Liver (tissue), 9 donors: Measurements from ENCODE around the gene PTPRN2. TPM values are rescaled to one million over a fixed set of nuclear protein-coding genes. Genes with fewer than 3 reads are reported as not detected.
A peak's percentile ranks its signal among the peaks of the same experiment; 100 is the strongest.

ENCODE experiments used
- DNase-seq: peaks from one replicate; pipeline ENCODE4 v3.0.0-alpha.2; 2017; ENCODE audit warnings: low spot score
- H3K27ac ChIP-seq, 2 donors: one replicate each; pipeline ENCODE4 v1.7.0; 2013; ENCODE audit warnings: inconsistent platforms in 2 of 2, low read length in 2 of 2, control low read depth in 1 of 2, low read depth in 1 of 2, mild to moderate bottlenecking in 1 of 2
- H3K27me3 ChIP-seq, 4 donors: one replicate each; pipeline versions ENCODE4 v1.6.1 to v1.7.0; 2013; ENCODE audit warnings: low read length in 3 of 4, inconsistent platforms in 1 of 4, mild to moderate bottlenecking in 1 of 4, moderate library complexity in 1 of 4; ENCODE audit not compliant: control insufficient read depth in 4 of 4, insufficient read depth in 4 of 4
- H3K36me3 ChIP-seq, 4 donors: one replicate each; pipeline versions ENCODE4 v1.6.1 to v1.7.0; 2013; ENCODE audit warnings: low read length in 3 of 4, mild to moderate bottlenecking in 3 of 4, low read depth in 1 of 4, moderate library complexity in 1 of 4; ENCODE audit not compliant: control insufficient read depth in 4 of 4, insufficient read depth in 3 of 4
- H3K4me1 ChIP-seq, 4 donors: one replicate each; pipeline versions ENCODE4 v1.6.1 to v1.7.0; 2013; ENCODE audit warnings: low read length in 3 of 4, mild to moderate bottlenecking in 3 of 4, moderate library complexity in 1 of 4; ENCODE audit not compliant: control insufficient read depth in 4 of 4, insufficient read depth in 4 of 4
- H3K4me3 ChIP-seq, 3 donors: one replicate each; pipeline versions ENCODE4 v1.6.1 to v1.7.0; 2013; ENCODE audit warnings: low read length in 3 of 3, control low read depth in 1 of 3, low read depth in 1 of 3, mild to moderate bottlenecking in 1 of 3
- H3K9ac ChIP-seq, 2 donors: one replicate each; pipeline ENCODE4 v1.7.0; 2013; ENCODE audit warnings: low read length in 2 of 2, mild to moderate bottlenecking in 2 of 2, moderate library complexity in 2 of 2, control low read depth in 1 of 2, low read depth in 1 of 2
- H3K9me3 ChIP-seq, 4 donors: one replicate each; pipeline versions ENCODE4 v1.6.1 to v1.7.0; 2013; ENCODE audit warnings: low read length in 3 of 4; ENCODE audit not compliant: control insufficient read depth in 4 of 4
- CTCF ChIP-seq: fragments of 150-350 bp; IDR thresholded peaks from 2 replicates; pipeline ENCODE4 v1.5.1; 2017; ENCODE audit warnings: improper control_type of control experiment, low read depth, low read length; ENCODE audit not compliant: missing input control
- EGR1 ChIP-seq, 2 donors: IDR thresholded peaks; 2 replicates each; pipeline ENCODE4 v1.6.1; 2016 to 2018; ENCODE audit warnings: antibody characterized with exemption in 2 of 2, low read depth in 2 of 2
- FOXA1 ChIP-seq: IDR thresholded peaks from 2 replicates; pipeline ENCODE4 v1.6.1; 2016; ENCODE audit warnings: antibody characterized with exemption
- FOXA2 ChIP-seq: IDR thresholded peaks from 2 replicates; pipeline ENCODE4 v1.6.1; 2016; ENCODE audit warnings: antibody characterized with exemption
- GABPA ChIP-seq, 2 donors: IDR thresholded peaks in 1 of 2; conservative IDR thresholded peaks in 1 of 2; 2 replicates each; pipeline ENCODE4 v1.6.1; 2016; ENCODE audit warnings: antibody characterized with exemption in 2 of 2, mild to moderate bottlenecking in 1 of 2, moderate library complexity in 1 of 2
- HNF4A ChIP-seq, 2 donors: conservative IDR thresholded peaks; 2 replicates each; pipeline ENCODE4 v1.6.1; 2016; ENCODE audit warnings: antibody characterized with exemption in 2 of 2, mild to moderate bottlenecking in 2 of 2
- HNF4G ChIP-seq: IDR thresholded peaks from 2 replicates; pipeline ENCODE4 v1.6.1; 2016; ENCODE audit warnings: antibody characterized with exemption
- JUND ChIP-seq, 2 donors: IDR thresholded peaks; 2 replicates each; pipeline ENCODE4 v1.6.1; 2016; ENCODE audit warnings: antibody characterized with exemption in 2 of 2
- MAX ChIP-seq: IDR thresholded peaks from 2 replicates; pipeline ENCODE4 v1.6.1; 2016; ENCODE audit warnings: antibody characterized with exemption
- NR2F2 ChIP-seq: IDR thresholded peaks from 2 replicates; pipeline ENCODE4 v1.6.1; 2016; ENCODE audit warnings: antibody characterized with exemption
- RAD21 ChIP-seq, 2 donors: IDR thresholded peaks; 2 replicates each; pipeline ENCODE4 v1.6.1; 2016; ENCODE audit warnings: antibody characterized with exemption in 2 of 2, mild to moderate bottlenecking in 2 of 2
- REST ChIP-seq: IDR thresholded peaks from 2 replicates; pipeline ENCODE4 v1.6.1; 2016; ENCODE audit warnings: antibody characterized with exemption, mild to moderate bottlenecking
- RXRA ChIP-seq, 2 donors: IDR thresholded peaks; 2 replicates each; pipeline ENCODE4 v1.6.1; 2017 to 2018; ENCODE audit warnings: antibody characterized with exemption in 2 of 2, mild to moderate bottlenecking in 1 of 2
- SP1 ChIP-seq: IDR thresholded peaks from 2 replicates; pipeline ENCODE4 v1.6.1; 2018; ENCODE audit warnings: antibody characterized with exemption, mild to moderate bottlenecking
- TAF1 ChIP-seq: conservative IDR thresholded peaks from 2 replicates; pipeline ENCODE4 v1.6.1; 2016; ENCODE audit warnings: antibody characterized with exemption, mild to moderate bottlenecking
- YY1 ChIP-seq: IDR thresholded peaks from 2 replicates; pipeline ENCODE4 v1.6.1; 2016; ENCODE audit warnings: antibody characterized with exemption, mild to moderate bottlenecking
- ZBTB33 ChIP-seq: IDR thresholded peaks from 2 replicates; pipeline ENCODE4 v1.6.1; 2016; ENCODE audit warnings: antibody characterized with exemption
- WGBS: extraction: QIAGEN DNeasy Blood & Tissue Kit; methylation state at CpG from one replicate; pipeline ENCODE4 v1.1.7; 2013; 5-methylcytosine and 5-hydroxymethylcytosine counted together
- polyA plus RNA-seq, 2 donors: library from polyadenylated mRNA; stranded (reverse) in 1 of 2; unstranded in 1 of 2; fragments of 200-250 nt in 1 of 2; fragments of >200 nt in 1 of 2; fragmentation: Nextera tagmentation in 1 of 2; extraction: Ambion mirVana in 1 of 2; gene quantifications; one replicate each; pipeline versions ENCODE4 v1.2.1 to v1.2.3, GENCODE V29; 2013 to 2015
- total RNA-seq, 2 donors: library from RNA; depleted of rRNA; stranded (reverse); fragments of >200 nt; gene quantifications; one replicate each; pipeline ENCODE4 v1.2.3, GENCODE V29; 2014
- TF ChIP-seq, protein P1 (sequence below): IDR thresholded peaks from 2 replicates; pipeline ENCODE4 v1.6.1; 2016; ENCODE audit warnings: antibody characterized with exemption
- donor health status: healthy.
- donor health status: healthy.
- donor health status: healthy.
- donor health status: healthy.
- donor health status: healthy.

The PTPRN2 gene
- total and polyA plus RNA-seq, 4 donors, result 0.75 to 1.9 (median 1.1) TPM

DNA sequence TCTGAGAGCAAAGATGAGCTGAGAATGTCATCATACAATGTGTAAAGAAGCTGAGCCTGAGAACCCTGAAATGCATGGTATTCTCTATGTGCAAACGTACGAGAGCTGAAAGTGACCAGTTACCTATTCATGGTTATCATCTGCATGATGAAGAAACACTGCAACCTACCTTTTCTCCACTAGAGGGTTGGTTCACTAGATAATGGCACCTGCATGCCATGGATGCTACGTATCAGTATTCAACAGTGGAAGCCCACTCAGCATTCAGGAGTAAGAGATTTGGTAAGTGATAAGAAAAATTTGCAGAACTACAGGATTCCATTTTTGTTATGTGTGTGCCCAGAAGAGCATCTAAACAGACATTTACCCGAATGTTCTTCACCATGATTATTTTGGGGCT lies 145.4 kb downstream of the PTPRN2 start (continued):
- peak in 1 of 2 donors; percentile 57 for TF ChIP-seq RAD21 (IDR thresholded peaks at IDR 0.05)

DNA sequence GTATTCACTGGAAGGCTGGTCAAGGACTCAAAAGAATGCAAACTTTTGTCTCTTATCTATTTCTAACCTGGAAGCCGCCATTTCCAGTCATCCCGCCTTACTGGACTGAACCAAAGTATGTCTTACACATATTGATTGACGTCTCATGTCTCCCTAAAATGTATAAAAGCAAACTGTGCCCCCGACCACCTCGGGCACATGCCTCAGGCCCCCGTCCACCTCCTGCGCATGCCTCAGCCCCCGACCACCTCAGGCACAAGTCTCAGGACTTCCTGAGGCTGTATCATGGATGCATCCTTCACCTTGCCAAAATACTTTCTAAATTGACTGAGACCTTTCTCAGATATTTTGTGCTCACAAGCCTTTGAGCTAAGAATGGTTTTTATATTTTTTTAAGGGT lies 148.6 kb downstream of the PTPRN2 start:
- Histone ChIP-seq H3K27me3 (peaks cover 0 to 2% (median 0%) of the 10 kb centered on the region in 4 donors), H3K27ac (no peak overlapping the region), H3K9me3 (peaks cover 0 to 5% (median 0%) of the 10 kb centered on the region in 4 donors), H3K4me1 (no peaks in the 10 kb centered on the region), H3K36me3 (no peaks in the 10 kb centered on the region), H3K9ac (no peak overlapping the region), H3K4me3 (no peak overlapping the region)
- TF ChIP-seq HNF4G, result no peak
- TF ChIP-seq NR2F2, result no peak
- no peak for TF ChIP-seq EGR1 (IDR thresholded peaks at IDR 0.05; ENCODE audit: low read depth in 2 of 2)
- TF ChIP-seq RXRA (IDR thresholded peaks at IDR 0.05), result no peak
- TF ChIP-seq MAX, result no peak
- TF ChIP-seq REST, result no peak
- TF ChIP-seq FOXA2, result no peak
- TF ChIP-seq RAD21 (IDR thresholded peaks at IDR 0.05), result no peak
- TF ChIP-seq HNF4A (conservative IDR thresholded peaks at IDR 0.05), result no peak
- no peak for TF ChIP-seq YY1
- TF ChIP-seq CTCF, result no peak
- TF ChIP-seq TAF1, result no peak
- TF ChIP-seq ZBTB33, result no peak
- TF ChIP-seq JUND (IDR thresholded peaks at IDR 0.05), result no peak
- no peak for TF ChIP-seq SP1
- no peak for TF ChIP-seq FOXA1
- no peak for TF ChIP-seq GABPA (IDR thresholded peaks at IDR 0.05 in 1 of 2, conservative IDR thresholded peaks at IDR 0.05 in 1 of 2)
- TF ChIP-seq, protein P1, sequence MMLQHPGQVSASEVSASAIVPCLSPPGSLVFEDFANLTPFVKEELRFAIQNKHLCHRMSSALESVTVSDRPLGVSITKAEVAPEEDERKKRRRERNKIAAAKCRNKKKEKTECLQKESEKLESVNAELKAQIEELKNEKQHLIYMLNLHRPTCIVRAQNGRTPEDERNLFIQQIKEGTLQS, result no peak
- no peak for DNase-seq
- 69% methylated on average over 8 of the region's 8 CpGs for WGBS
